Erythroblast (primary cell): ENCODE results near the gene MAP1B.

ENCODE experiments used
- DNase-seq, 2 experiments: peaks; one replicate each; lab custom pipeline; 2025; lab: John Stamatoyannopoulos, UW
- GATA1 ChIP-seq: IDR thresholded peaks from 2 replicates; pipeline ENCODE4 v1.6.1; 2011; ENCODE audit warnings: low read depth, mild to moderate bottlenecking, control low read depth, low read length, moderate library complexity
- POLR2A ChIP-seq: IDR thresholded peaks from 2 replicates; pipeline ENCODE4 v1.6.1; 2011; ENCODE audit warnings: mild to moderate bottlenecking, low read length

MAP1B gene

GRCh38 chr5:72210888-72211678 is 103.8 kb downstream of the MAP1B start:
- peak; percentile 16 to 37 for DNase-seq
- TF ChIP-seq POLR2A (no peak), GATA1 (no peak)

GRCh38 chr5:72212171-72212570 is 104.9 kb downstream of the MAP1B start:
- no peak for DNase-seq
- TF ChIP-seq POLR2A (no peak), GATA1 (no peak)

GRCh38 chr5:72213482-72213881 is 106.2 kb downstream of the MAP1B start:
- no peak for DNase-seq
- TF ChIP-seq POLR2A (no peak), GATA1 (no peak)

- TF ChIP-seq POLR2A (no peak), GATA1 (no peak)
- DNase-seq = no peak
These were observed 106.9 kb downstream of the MAP1B start for GRCh38 chr5:72214168-72214567.

GRCh38 chr5:72216756-72217155 is 109.5 kb downstream of the MAP1B start:
- TF ChIP-seq POLR2A (no peak), GATA1 (no peak)
- DNase-seq = no peak

GRCh38 chr5:72221099-72221498 is 113.8 kb downstream of the MAP1B start:
- TF ChIP-seq POLR2A = no peak
- TF ChIP-seq GATA1 = no peak
- no peak for DNase-seq

- DNase-seq = no peak
- TF ChIP-seq GATA1 = no peak
- TF ChIP-seq POLR2A = no peak
These were observed 114.3 kb downstream of the MAP1B start for GRCh38 chr5:72221541-72221940.

- TF ChIP-seq POLR2A (no peak), GATA1 (no peak)
- DNase-seq = no peak
These were observed 115.2 kb downstream of the MAP1B start for GRCh38 chr5:72222521-72222920.

- TF ChIP-seq POLR2A = no peak
- TF ChIP-seq GATA1 = no peak
- no peak for DNase-seq
These were observed 116.1 kb downstream of the MAP1B start for GRCh38 chr5:72223371-72223770.

GRCh38 chr5:72224946-72225463 is 117.7 kb downstream of the MAP1B start:
- no peak for DNase-seq
- no peak for TF ChIP-seq GATA1
- TF ChIP-seq POLR2A = no peak

GRCh38 chr5:72225741-72226140 is 118.5 kb downstream of the MAP1B start:
- no peak for DNase-seq
- TF ChIP-seq GATA1 = no peak
- no peak for TF ChIP-seq POLR2A

GRCh38 chr5:72226950-72227349 is 119.7 kb downstream of the MAP1B start:
- DNase-seq = peak; percentile 43 to 61
- TF ChIP-seq POLR2A = no peak
- no peak for TF ChIP-seq GATA1

- no peak for TF ChIP-seq GATA1
- no peak for TF ChIP-seq POLR2A
These were observed 121.7 kb downstream of the MAP1B start for GRCh38 chr5:72228960-72229359.

GRCh38 chr5:72231991-72232703 is 124.9 kb downstream of the MAP1B start:
- TF ChIP-seq GATA1 (no peak), POLR2A (no peak)
- DNase-seq = peak; percentile 62 to 73

More at GRCh38 chr5:72228960-72229359, 121.7 kb downstream of the MAP1B start:
- DNase-seq = peak; percentile 12 to 43

GRCh38 chr5:72232838-72233237 is 125.6 kb downstream of the MAP1B start:
- DNase-seq = peak in 1 of 2 experiments; percentile 56
- TF ChIP-seq POLR2A (no peak), GATA1 (no peak)
